Transverse colon (tissue), 4 donors: ENCODE measurements around the gene EMC10. TPM values are rescaled to one million over a fixed set of nuclear protein-coding genes. Genes with fewer than 3 reads are reported as not detected.

Experiments
- DNase-seq: peaks from one replicate; pipeline ENCODE4 v3.0.0-alpha.2; 2019
- H3K27ac ChIP-seq, 4 donors: fragments of 200-600 bp; sonication (generic); 2 replicates each; pipeline ENCODE4 v1.5.1; 2016 to 2018; ENCODE audit warnings: inconsistent platforms in 4 of 4
- H3K27me3 ChIP-seq: fragments of 200-600 bp; sonication (generic); 2 replicates; pipeline ENCODE4 v1.5.1; 2017; ENCODE audit warnings: inconsistent platforms
- H3K36me3 ChIP-seq, 4 donors: fragments of 200-600 bp; sonication (generic); 2 replicates each; pipeline ENCODE4 v1.5.1; 2017 to 2019; ENCODE audit warnings: inconsistent platforms in 4 of 4
- H3K4me1 ChIP-seq, 4 donors: fragments of 200-600 bp; sonication (generic); 2 replicates each; pipeline ENCODE4 v1.5.1; 2017 to 2020; ENCODE audit warnings: inconsistent platforms in 4 of 4
- H3K4me3 ChIP-seq, 4 donors: fragments of 200-600 bp; sonication (generic); 1 replicate in 1 of 4; 2 replicates in 3 of 4; pipeline versions ENCODE4 v1.5.1 to v1.6.1; 2017 to 2019; ENCODE audit warnings: inconsistent platforms in 4 of 4
- H3K9me3 ChIP-seq, 2 donors: fragments of 200-600 bp; sonication (generic); 2 replicates each; pipeline ENCODE4 v1.5.1; 2017 to 2019; ENCODE audit warnings: inconsistent platforms in 2 of 2
- CTCF ChIP-seq, 5 experiments: fragments of 200-600 bp in 3 of 5; fragments of 450-650 bp in 2 of 5; sonication (generic) in 3 of 5; IDR thresholded peaks; 1 replicate in 2 of 5; 2 replicates in 3 of 5; pipeline ENCODE4 v1.5.1; 2016 to 2017; ENCODE audit warnings: antibody characterized with exemption in 5 of 5, inconsistent platforms in 3 of 5, mild to moderate bottlenecking in 2 of 5, moderate library complexity in 1 of 5
- EP300 ChIP-seq: sonication (generic); formaldehyde crosslinking; IDR thresholded peaks from one replicate; pipeline ENCODE4 v1.6.1; 2017; ENCODE audit warnings: antibody characterized with exemption, low read depth
- POLR2A ChIP-seq: fragments of 450-650 bp; IDR thresholded peaks from one replicate; pipeline ENCODE4 v1.6.1; 2016; ENCODE audit warnings: antibody characterized with exemption, mild to moderate bottlenecking, moderate library complexity
- POLR2AphosphoS5 ChIP-seq, 3 donors: sonication (generic); formaldehyde crosslinking; IDR thresholded peaks; one replicate each; pipeline ENCODE4 v1.6.1; 2016; ENCODE audit warnings: antibody characterized with exemption in 3 of 3
- WGBS, 2 donors: methylation state at CpG; one replicate each; pipeline ENCODE4 v1.1.5; 2018; ENCODE audit warnings: low coverage in 1 of 2; 5-methylcytosine and 5-hydroxymethylcytosine counted together
- in situ Hi-C, 4 donors: fragments of 200-750 bp; cut with MboI; loops; one replicate each; pipeline versions ENCODE4 v1.15.0 to v1.15.1; 2017; ENCODE audit warnings: low sequenced_read_pairs in 3 of 4, low pct_ligation_motif_present in 1 of 4, low pct_unique_long_range_greater_than_20kb in 1 of 4
- intact Hi-C: fragments of 100-400 bp; cut with DNase I; formaldehyde crosslinking; loops from one replicate; pipeline ENCODE4 v1.15.1; 2023; ENCODE audit warnings: low total_unique reads
- total RNA-seq, 4 donors: library from RNA; depleted of rRNA; stranded (reverse); fragments of >200 nt; gene quantifications; one replicate each; pipeline ENCODE4 v1.1.0, GENCODE V29; 2016

The EMC10 gene
- total RNA-seq, 4 donors from 2014 or later = 50.5 to 117 (median 78.7) TPM

- TF ChIP-seq CTCF (IDR thresholded peaks at IDR 0.05) (no peak), POLR2AphosphoS5 (IDR thresholded peaks at IDR 0.05) (no peak), EP300 (no peak), POLR2A (no peak)
- H3K9me3 ChIP-seq = no peaks in the 10 kb centered on the region
- H3K27me3 ChIP-seq = peaks cover 59% of the 10 kb centered on the region
- peak overlapping the region in 3 of 4 donors; percentile 51 to 71 (median 69) for H3K27ac ChIP-seq
- peak overlapping the region in 2 of 4 donors; percentile 51 to 73 for H3K4me3 ChIP-seq
- intact Hi-C loops = no loop called here
- H3K36me3 ChIP-seq = no peaks in the 10 kb centered on the region
- 15% methylated on average over 13 of the region's 13 CpGs; no CpG with 5 or more reads in 1 of the 2 donors for WGBS, 2 donors
- H3K4me1 ChIP-seq = peaks cover 6 to 26% (median 20%) of the 10 kb centered on the region in 4 donors
- in situ Hi-C loops = no loop called here
- DNase-seq = no peak
Observed at GRCh38 chr19:50430888-50431342, 45.4 kb upstream of the EMC10 start.

- no peaks in the 10 kb centered on the region for H3K9me3 ChIP-seq
- H3K27me3 ChIP-seq = peaks cover 59% of the 10 kb centered on the region
- DNase-seq = peak; percentile 90
- 1% methylated on average over 49 of the region's 54 CpGs; no CpG with 5 or more reads in 1 of the 2 donors for WGBS, 2 donors
- intact Hi-C loops (no loop called here), in situ Hi-C loops (no loop called here)
- H3K27ac ChIP-seq = peak overlapping the region; percentile 17 to 71 (median 60)
- H3K4me1 ChIP-seq = peaks cover 6 to 26% (median 20%) of the 10 kb centered on the region in 4 donors
- TF ChIP-seq EP300 (no peak), POLR2AphosphoS5 (IDR thresholded peaks at IDR 0.05) (peak in 1 of 3 donors; percentile 55), POLR2A (peak; percentile 43), CTCF (IDR thresholded peaks at IDR 0.05) (no peak)
- H3K4me3 ChIP-seq = peak overlapping the region; percentile 42 to 73 (median 57)
- no peaks in the 10 kb centered on the region for H3K36me3 ChIP-seq
Observed at GRCh38 chr19:50431343-50432220, 44.7 kb upstream of the EMC10 start.

GRCh38 chr19:50432221-50433028 lies 43.9 kb upstream of the EMC10 start, which contains the start of gene MYBPC2:
Gene MYBPC2 (plus strand): TSS chr19:50432892. CDS start chr19:50432954, 62 bp downstream.
- peak within 1 kb of the TSS; percentile 42 to 73 (median 57) for H3K4me3 ChIP-seq
- no peaks in the 10 kb centered on the region for H3K36me3 ChIP-seq
- in situ Hi-C loops = no loop called here
- H3K4me1 ChIP-seq = peaks cover 6 to 26% (median 20%) of the 10 kb centered on the region in 4 donors
- H3K27me3 ChIP-seq = peaks cover 59% of the 10 kb centered on the region
- H3K9me3 ChIP-seq = no peaks in the 10 kb centered on the region
- no peak for TF ChIP-seq POLR2A
- no peak for TF ChIP-seq POLR2AphosphoS5 (IDR thresholded peaks at IDR 0.05)
- TF ChIP-seq CTCF (IDR thresholded peaks at IDR 0.05) = no peak
- no peak for TF ChIP-seq EP300
- intact Hi-C loops = no loop called here
- WGBS, 2 donors = 6% methylated on average over 33 of the region's 40 CpGs; no CpG with 5 or more reads in 1 of the 2 donors
- peak; percentile 33 for DNase-seq
- H3K27ac ChIP-seq = peak within 1 kb of the TSS; percentile 17 to 71 (median 60)
